ENCODE data around the gene CIB2.

DNA sequence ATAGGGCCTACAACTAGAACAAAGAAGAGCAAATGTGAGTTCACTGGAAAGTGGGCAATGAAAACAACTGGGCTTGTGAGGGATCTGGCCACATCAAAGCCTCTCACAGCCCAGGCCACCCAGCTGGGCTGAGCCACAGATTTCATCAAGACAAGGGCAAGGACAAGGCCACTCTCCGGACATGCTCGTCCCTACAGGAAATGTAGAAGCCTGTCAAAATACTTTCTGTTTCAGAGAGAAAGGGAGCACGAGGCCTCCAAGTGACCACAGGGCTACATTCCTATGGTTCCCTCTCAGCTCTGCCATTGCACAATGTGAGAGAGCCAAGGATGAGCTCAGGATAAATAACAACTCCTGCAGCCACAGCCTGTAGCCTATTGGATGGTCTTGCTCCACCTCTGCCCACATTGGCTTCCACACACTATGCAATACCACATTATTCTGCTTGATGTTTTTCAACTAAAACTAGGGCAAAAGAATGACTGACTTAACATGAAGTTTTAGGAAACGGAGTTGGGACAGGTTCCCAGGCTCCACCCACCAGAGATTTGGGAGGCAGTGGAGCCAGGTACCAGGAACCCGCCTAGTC is 65.9 kb downstream of the CIB2 start:
- TF ChIP-seq, protein P1, sequence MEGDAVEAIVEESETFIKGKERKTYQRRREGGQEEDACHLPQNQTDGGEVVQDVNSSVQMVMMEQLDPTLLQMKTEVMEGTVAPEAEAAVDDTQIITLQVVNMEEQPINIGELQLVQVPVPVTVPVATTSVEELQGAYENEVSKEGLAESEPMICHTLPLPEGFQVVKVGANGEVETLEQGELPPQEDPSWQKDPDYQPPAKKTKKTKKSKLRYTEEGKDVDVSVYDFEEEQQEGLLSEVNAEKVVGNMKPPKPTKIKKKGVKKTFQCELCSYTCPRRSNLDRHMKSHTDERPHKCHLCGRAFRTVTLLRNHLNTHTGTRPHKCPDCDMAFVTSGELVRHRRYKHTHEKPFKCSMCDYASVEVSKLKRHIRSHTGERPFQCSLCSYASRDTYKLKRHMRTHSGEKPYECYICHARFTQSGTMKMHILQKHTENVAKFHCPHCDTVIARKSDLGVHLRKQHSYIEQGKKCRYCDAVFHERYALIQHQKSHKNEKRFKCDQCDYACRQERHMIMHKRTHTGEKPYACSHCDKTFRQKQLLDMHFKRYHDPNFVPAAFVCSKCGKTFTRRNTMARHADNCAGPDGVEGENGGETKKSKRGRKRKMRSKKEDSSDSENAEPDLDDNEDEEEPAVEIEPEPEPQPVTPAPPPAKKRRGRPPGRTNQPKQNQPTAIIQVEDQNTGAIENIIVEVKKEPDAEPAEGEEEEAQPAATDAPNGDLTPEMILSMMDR (IDR thresholded peaks at IDR 0.05; ENCODE audit: poor library complexity), result no peak
- no peak for TF ChIP-seq EZH2 (IDR thresholded peaks at IDR 0.05; ENCODE audit: borderline replicate concordance)
- no peak for TF ChIP-seq EZH2phosphoT487 (IDR thresholded peaks at IDR 0.05; ENCODE audit: low read depth, severe bottlenecking, unreplicated experiment)
